ENCODE results near the gene LRPAP1. TPM values are rescaled to one million over a fixed set of nuclear protein-coding genes. Genes with fewer than 3 reads are reported as not detected.
"Not testable (repeated sequence)": the region's sequence is repeated elsewhere in the genome, so short reads cannot be mapped to it uniquely, and the experiment has no call there.

The LRPAP1 gene
- polyA plus RNA-seq, 1 donor from 2014 or later = 91.1 TPM

- Histone ChIP-seq H3F3A (ENCODE audit: insufficient read depth, low read length, poor library complexity, severe bottlenecking) (no peaks in the 10 kb centered on the region), H3K4me3 (ENCODE audit: low read length) (no peak overlapping the region), H3K9me2 (ENCODE audit: insufficient read depth, low read length) (no peaks in the 10 kb centered on the region), H2AFZ (ENCODE audit: low read depth, low read length) (no peak overlapping the region), H3K79me2 (replicated peaks; ENCODE audit: insufficient read depth, low read length) (no peaks in the 10 kb centered on the region), H3K9ac (ENCODE audit: low read length) (no peak overlapping the region), H3K9me3 (ENCODE audit: low read length) (no peaks in the 10 kb centered on the region), H3K36me3 (ENCODE audit: insufficient read depth, low read length) (no peaks in the 10 kb centered on the region), H3K27ac (ENCODE audit: low read length) (no peak overlapping the region), H3K27me3 (ENCODE audit: insufficient read depth, low read depth, low read length) (no peaks in the 10 kb centered on the region), H4K20me1 (ENCODE audit: insufficient read depth) (no peaks in the 10 kb centered on the region), H3K4me2 (ENCODE audit: low read length) (no peak overlapping the region)
- TF ChIP-seq REST (IDR thresholded peaks at IDR 0.05; ENCODE audit: borderline replicate concordance) = no peak
Observed at GRCh38 chr4:3458371-3458770, 73.9 kb downstream of the LRPAP1 start.

- not testable (repeated sequence) for H3K9me2 ChIP-seq (ENCODE audit: insufficient read depth, low read length); H3F3A ChIP-seq (ENCODE audit: insufficient read depth, low read length, poor library complexity, severe bottlenecking); H3K9me3 ChIP-seq (ENCODE audit: low read length); H3K9ac ChIP-seq (ENCODE audit: low read length); H3K4me2 ChIP-seq (ENCODE audit: low read length); H3K27me3 ChIP-seq (ENCODE audit: insufficient read depth, low read depth, low read length); H3K27ac ChIP-seq (ENCODE audit: low read length); H4K20me1 ChIP-seq (ENCODE audit: insufficient read depth); H3K79me2 ChIP-seq (replicated peaks; ENCODE audit: insufficient read depth, low read length); H3K36me3 ChIP-seq (ENCODE audit: insufficient read depth, low read length); H3K4me3 ChIP-seq (ENCODE audit: low read length); H2AFZ ChIP-seq (ENCODE audit: low read depth, low read length)
Observed at GRCh38 chr4:3455596-3455995, 76.6 kb downstream of the LRPAP1 start.

Other genes starting within 250 kb of the LRPAP1 start
- 62.9 and 66.4 TPM in 2 replicates for gene RGS12, start 239.4 kb downstream of the LRPAP1 start, polyA plus RNA-seq
- gene HGFAC, start 90.5 kb downstream of the LRPAP1 start, polyA plus RNA-seq = 16.2 and 17.8 TPM in 2 replicates
- 0.66 TPM in 1 of 2 replicates, not detected in the other for gene DOK7, start 69.1 kb downstream of the LRPAP1 start, polyA plus RNA-seq
- 3.0 TPM in 2 replicates for gene ADRA2C, start 234.0 kb upstream of the LRPAP1 start, polyA plus RNA-seq